Aorta (tissue), 5 donors: Measurements from ENCODE around the gene SIGLEC7. TPM values are rescaled to one million over a fixed set of nuclear protein-coding genes. Genes with fewer than 3 reads are reported as not detected.

ENCODE experiments used
- ATAC-seq: fragments of 200-7000 bp; cut with Tn5 transposase; one replicate; pipeline ENCODE4 v1.9.1; 2022; ENCODE audit warnings: moderate library complexity; ENCODE audit not compliant: low FRiP score
- DNase-seq, 2 donors: peaks; one replicate each; pipeline ENCODE4 v3.0.0-alpha.2; 2020
- H3K27ac ChIP-seq, 2 donors: one replicate each; pipeline ENCODE4 v1.5.1; 2013; ENCODE audit warnings: low read length in 2 of 2, mild to moderate bottlenecking in 2 of 2, moderate library complexity in 2 of 2, control low read depth in 1 of 2, inconsistent platforms in 1 of 2, low read depth in 1 of 2
- H3K27me3 ChIP-seq, 2 donors: one replicate each; pipeline ENCODE4 v1.6.1; 2013; ENCODE audit warnings: control low read depth in 1 of 2, low read length in 1 of 2, mild to moderate bottlenecking in 1 of 2, moderate library complexity in 1 of 2; ENCODE audit not compliant: insufficient read depth in 2 of 2, control insufficient read depth in 1 of 2
- H3K36me3 ChIP-seq, 2 donors: one replicate each; pipeline ENCODE4 v1.6.1; 2013; ENCODE audit warnings: control low read depth in 1 of 2, low read length in 1 of 2, mild to moderate bottlenecking in 1 of 2; ENCODE audit not compliant: insufficient read depth in 2 of 2, control insufficient read depth in 1 of 2
- H3K4me1 ChIP-seq, 2 donors: one replicate each; pipeline ENCODE4 v1.6.1; 2013; ENCODE audit warnings: low read length in 2 of 2, control low read depth in 1 of 2, mild to moderate bottlenecking in 1 of 2, moderate library complexity in 1 of 2; ENCODE audit not compliant: insufficient read depth in 2 of 2, control insufficient read depth in 1 of 2
- H3K4me3 ChIP-seq, 2 donors: one replicate each; pipeline ENCODE4 v1.5.1; 2013; ENCODE audit warnings: low read length in 2 of 2, control low read depth in 1 of 2, mild to moderate bottlenecking in 1 of 2
- H3K9me3 ChIP-seq: one replicate; pipeline ENCODE4 v1.6.1; 2013; ENCODE audit warnings: mild to moderate bottlenecking, low read length; ENCODE audit not compliant: control insufficient read depth
- WGBS, 2 donors: extraction: QIAGEN DNeasy Blood & Tissue Kit; methylation state at CpG; one replicate each; pipeline ENCODE4 v1.1.7; 2013; 5-methylcytosine and 5-hydroxymethylcytosine counted together
- intact Hi-C, 2 donors: fragments of 100-400 bp; cut with DNase I; formaldehyde crosslinking; loops; one replicate each; pipeline versions ENCODE4 v1.14.2 to v1.15.0; 2022
- polyA plus RNA-seq, 2 donors: library from polyadenylated mRNA; stranded (reverse); fragments of 200-250 nt; gene quantifications; one replicate each; pipeline ENCODE4 v1.2.3, GENCODE V29; 2013
- total RNA-seq, 2 donors: library from RNA; stranded (reverse); fragmentation: NEBNext Ultra II Directional; extraction: Animal tissue kit (Norgen Biotek cat#: 25700); gene quantifications; one replicate each; pipeline ENCODE4 v1.2.1, GENCODE V29; 2021
- donor health status: healthy with polysubstance abuse.
- donor health status: Bipolar disorder and iron deficiency.
- donor health status: DM: no; HTN: no; CAD: no.
- donor health status: DM: no; HTN: no; CAD: no.
- donor health status: DM: yes; HTN: yes; CAD: no.

The SIGLEC7 gene
- total and polyA plus RNA-seq, 4 donors, result 0.97 to 4.5 (median 2.7) TPM

DNA sequence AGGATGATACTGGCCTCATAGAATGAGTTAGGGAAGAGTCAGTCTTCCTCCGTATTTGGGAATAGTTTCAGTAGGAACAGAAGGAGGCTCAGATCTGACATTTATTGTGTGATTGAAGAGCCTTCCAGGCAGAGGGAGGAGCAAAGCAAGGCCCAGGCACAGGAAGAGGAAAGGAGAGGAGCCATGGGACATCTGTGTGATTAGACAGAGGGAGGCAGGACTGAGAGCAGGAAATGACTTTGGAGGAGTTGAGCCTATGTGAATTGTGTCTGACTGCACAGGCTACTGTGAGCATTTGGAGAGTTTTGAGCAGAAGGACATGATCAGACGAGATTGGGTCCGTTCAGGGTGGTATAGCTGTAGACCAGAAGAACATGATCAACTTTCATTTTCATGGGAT, 8.5 kb downstream of the SIGLEC7 start:
- Histone ChIP-seq H3K36me3 (no peaks in the 10 kb centered on the region), H3K4me3 (no peak overlapping the region), H3K9me3 (peaks cover 2% of the 10 kb centered on the region), H3K27ac (no peak overlapping the region), H3K4me1 (no peaks in the 10 kb centered on the region), H3K27me3 (no peaks in the 10 kb centered on the region)
- 67 to 82% methylated on average over 3 of the region's 3 CpGs for WGBS, 2 donors
- intact Hi-C loops, result no loop called here
- DNase-seq, result no peak
- no peak for ATAC-seq

DNA sequence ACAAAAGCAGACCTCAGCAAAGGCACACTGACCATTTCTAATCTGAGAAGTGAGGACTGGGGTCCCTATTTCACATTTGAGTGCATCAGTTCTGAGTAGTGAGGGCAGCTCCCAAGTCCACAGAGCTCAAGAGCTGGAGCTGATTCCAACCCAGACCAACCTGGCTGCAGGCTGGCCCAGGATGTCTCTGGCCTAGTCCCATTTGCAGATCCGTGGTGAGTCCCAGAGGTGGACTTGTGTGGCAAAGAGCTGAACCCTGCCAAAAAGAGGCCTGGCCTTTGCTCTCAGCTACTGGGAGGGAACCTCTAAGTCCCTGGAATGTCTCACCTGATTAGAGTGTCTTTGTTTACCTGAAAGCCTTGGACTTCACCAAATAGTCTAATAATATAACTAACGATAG, 14.6 kb downstream of the SIGLEC7 start:
- 47 to 58% methylated on average over 2 of the region's 2 CpGs for WGBS, 2 donors
- Histone ChIP-seq H3K36me3 (no peaks in the 10 kb centered on the region), H3K9me3 (peaks cover under 1% of the 10 kb centered on the region), H3K27ac (no peak overlapping the region), H3K27me3 (no peaks in the 10 kb centered on the region), H3K4me3 (no peak overlapping the region), H3K4me1 (no peaks in the 10 kb centered on the region)
- ATAC-seq, result no peak
- intact Hi-C loops, result no loop called here
- DNase-seq, result no peak

DNA sequence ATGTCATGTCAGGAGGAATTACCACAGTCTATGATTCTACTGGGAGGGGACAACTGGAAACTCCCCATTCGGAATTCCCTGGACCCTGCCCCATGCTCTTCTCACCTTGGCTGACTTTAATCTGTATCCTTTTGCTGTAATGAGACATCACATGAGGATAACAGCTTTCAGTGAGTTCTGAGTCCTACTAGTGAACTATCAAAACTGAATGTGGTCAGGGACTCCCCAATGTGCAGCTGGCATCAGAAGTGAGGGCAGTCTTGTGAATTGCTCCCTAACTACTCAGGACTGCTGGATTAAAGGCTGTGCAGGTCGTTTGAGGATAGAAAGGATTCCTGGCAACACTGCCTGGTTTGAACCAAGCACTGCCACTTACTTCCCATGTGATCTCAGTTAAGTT, 15.2 kb downstream of the SIGLEC7 start:
- Histone ChIP-seq H3K9me3 (no peaks in the 10 kb centered on the region), H3K4me1 (no peaks in the 10 kb centered on the region), H3K27me3 (no peaks in the 10 kb centered on the region), H3K36me3 (no peaks in the 10 kb centered on the region), H3K27ac (no peak overlapping the region), H3K4me3 (no peak overlapping the region)
- intact Hi-C loops, result no loop called here
- WGBS, 2 donors, result 38 to 46% methylated on average over 2 of the region's 2 CpGs
- DNase-seq (no peak), ATAC-seq (no peak)

DNA sequence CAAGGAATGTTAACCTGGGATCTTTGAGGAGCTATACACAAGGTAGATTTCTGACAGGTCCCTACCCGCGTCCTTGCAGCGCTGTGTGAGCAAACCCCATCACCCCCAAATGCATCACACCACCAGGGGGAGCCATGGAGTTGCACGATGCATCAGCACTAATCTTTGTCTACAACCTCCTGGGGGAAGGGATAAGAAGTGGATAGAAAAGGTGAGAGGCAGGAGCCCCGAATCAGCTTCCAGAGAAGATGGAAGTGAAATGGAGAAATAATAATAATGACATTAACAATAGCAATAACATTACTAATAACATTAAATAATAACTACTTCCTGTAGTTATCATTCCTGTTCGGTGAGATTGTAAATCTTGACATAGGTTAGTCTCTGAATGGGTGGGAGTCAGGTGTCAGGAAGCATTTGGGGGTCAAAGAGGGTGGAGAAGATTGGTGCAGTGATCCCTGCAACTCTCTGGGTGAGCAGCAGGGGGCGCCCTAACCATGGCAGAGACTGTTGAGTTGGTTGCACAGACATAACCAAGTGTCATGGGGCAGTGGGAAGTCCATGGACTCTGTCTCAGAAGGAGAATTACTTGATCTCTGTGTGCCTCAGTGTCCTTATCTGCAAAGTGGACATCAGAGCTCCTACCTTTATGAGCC, 16.5 kb downstream of the SIGLEC7 start:
- intact Hi-C loops, result no loop called here
- 43 to 47% methylated on average over 7 of the region's 7 CpGs for WGBS, 2 donors
- no peak for ATAC-seq
- H3K27ac ChIP-seq, result no peak overlapping the region
- no peaks in the 10 kb centered on the region for H3K4me1 ChIP-seq
- peak in 1 of 2 donors; percentile 75 for DNase-seq
- H3K9me3 ChIP-seq, result no peaks in the 10 kb centered on the region
- no peaks in the 10 kb centered on the region for H3K36me3 ChIP-seq
- no peaks in the 10 kb centered on the region for H3K27me3 ChIP-seq
- H3K4me3 ChIP-seq, result no peak overlapping the region

DNA sequence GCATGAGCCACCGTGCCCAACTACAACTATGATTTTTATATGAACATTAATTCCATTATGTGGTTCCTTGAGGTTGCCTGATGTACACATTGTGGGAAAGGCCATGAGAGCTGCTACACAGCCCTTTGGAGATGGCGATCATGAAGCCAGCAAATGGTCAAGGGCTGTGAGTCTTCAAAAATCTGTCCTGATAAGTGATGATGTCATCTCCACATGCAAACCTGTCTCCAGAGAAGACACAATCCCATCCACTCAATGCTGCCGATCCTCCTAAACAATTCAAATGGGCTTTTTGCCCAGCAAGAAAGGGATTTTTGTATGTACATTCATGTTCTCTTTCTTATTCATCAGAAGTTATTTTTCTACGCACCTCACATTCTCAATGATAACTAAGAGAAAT, 17.6 kb downstream of the SIGLEC7 start:
- Histone ChIP-seq H3K27ac (no peak overlapping the region), H3K36me3 (no peaks in the 10 kb centered on the region), H3K9me3 (no peaks in the 10 kb centered on the region), H3K4me3 (no peak overlapping the region), H3K27me3 (no peaks in the 10 kb centered on the region), H3K4me1 (no peaks in the 10 kb centered on the region)
- intact Hi-C loops, result no loop called here
- ATAC-seq, result no peak
- no peak for DNase-seq
- WGBS, 2 donors, result 76 to 80% methylated on average over 4 of the region's 4 CpGs

DNA sequence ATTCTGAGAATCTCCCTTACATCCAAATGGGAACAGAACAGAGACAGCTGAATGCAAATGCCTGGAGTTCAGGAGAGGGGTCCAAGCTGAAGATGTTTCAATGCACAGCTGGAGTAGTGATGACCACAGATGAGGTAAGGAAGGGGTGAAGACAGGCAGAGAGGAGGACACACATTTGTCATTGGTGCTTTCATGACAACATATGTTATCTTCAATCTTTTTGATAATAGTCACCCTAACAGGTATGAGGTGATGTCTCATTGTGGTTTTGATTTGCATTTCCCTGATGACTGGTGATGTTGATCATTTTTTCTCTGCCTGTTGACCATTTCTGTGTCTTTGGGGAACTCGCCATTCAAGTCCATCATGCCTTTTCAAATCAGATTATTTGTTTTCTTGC, 19.2 kb downstream of the SIGLEC7 start:
- no peak overlapping the region for H3K27ac ChIP-seq
- ATAC-seq (no peak), DNase-seq (no peak)
- intact Hi-C loops, result no loop called here
- no peaks in the 10 kb centered on the region for H3K27me3 ChIP-seq
- 69 to 78% methylated on average over 1 of the region's 1 CpG for WGBS, 2 donors
- no peaks in the 10 kb centered on the region for H3K36me3 ChIP-seq
- no peaks in the 10 kb centered on the region for H3K9me3 ChIP-seq
- H3K4me3 ChIP-seq, result no peak overlapping the region
- H3K4me1 ChIP-seq, result no peaks in the 10 kb centered on the region

DNA sequence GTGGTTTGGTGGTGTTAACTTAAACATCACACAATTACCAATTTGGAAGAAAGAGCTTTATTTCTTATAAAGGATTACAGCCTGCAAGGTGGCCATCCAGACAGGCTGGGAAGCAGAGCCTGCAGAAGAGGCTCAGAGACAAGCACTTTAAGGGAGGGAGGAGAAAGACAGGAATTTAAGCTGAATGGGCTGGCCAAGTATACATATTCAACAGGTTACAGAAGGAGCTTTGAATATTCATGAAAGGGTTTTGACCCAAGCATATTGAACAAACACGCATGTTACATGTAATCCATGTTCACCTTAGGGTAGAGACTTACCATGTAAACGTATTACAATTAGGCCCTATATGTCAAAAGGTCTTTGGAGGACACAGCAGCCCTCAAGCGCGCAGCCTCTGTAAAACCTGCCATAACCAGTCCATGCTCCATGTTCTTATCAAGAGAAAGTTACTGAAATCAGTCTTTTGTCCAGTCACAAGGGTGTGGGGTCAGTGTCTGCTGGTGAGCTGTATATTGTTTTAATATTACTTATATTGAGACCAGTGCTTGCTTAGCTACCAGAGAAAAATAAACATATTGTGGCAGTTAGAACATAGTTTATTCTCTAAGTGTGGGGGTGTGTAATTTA, 19.9 kb downstream of the SIGLEC7 start:
- no peak for DNase-seq
- Histone ChIP-seq H3K9me3 (no peaks in the 10 kb centered on the region), H3K27me3 (no peaks in the 10 kb centered on the region), H3K27ac (no peak overlapping the region), H3K4me3 (no peak overlapping the region), H3K36me3 (no peaks in the 10 kb centered on the region), H3K4me1 (no peaks in the 10 kb centered on the region)
- ATAC-seq, result no peak
- 77 to 78% methylated on average over 4 of the region's 4 CpGs for WGBS, 2 donors
- intact Hi-C loops, result no loop called here

DNA sequence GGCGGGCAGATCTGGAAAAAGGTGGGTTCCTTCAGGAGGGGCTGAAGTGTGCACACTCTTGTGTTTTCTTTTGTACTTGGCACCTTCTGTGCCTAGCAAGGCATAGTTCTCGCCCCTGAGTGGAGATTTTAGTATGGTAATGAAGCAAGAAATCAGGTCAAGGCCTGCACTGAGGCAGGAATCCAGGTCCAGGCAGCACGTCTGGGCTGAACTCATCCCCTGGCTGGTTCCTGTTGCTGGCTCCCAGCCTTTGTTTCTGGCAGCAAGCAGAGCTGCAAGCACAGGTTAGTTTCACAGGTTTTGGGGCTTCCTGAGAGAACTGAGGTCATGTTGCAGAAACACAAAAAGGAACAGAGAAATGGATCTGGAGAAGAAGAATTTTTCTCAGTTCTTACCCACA, 21.2 kb downstream of the SIGLEC7 start:
- no peak for DNase-seq
- WGBS, 2 donors, result 50 to 54% methylated on average over 3 of the region's 3 CpGs
- no peaks in the 10 kb centered on the region for H3K36me3 ChIP-seq
- H3K27ac ChIP-seq, result no peak overlapping the region
- ATAC-seq, result no peak
- H3K27me3 ChIP-seq, result no peaks in the 10 kb centered on the region
- H3K4me3 ChIP-seq, result no peak overlapping the region
- no peaks in the 10 kb centered on the region for H3K4me1 ChIP-seq
- H3K9me3 ChIP-seq, result no peaks in the 10 kb centered on the region
- intact Hi-C loops, result no loop called here

DNA sequence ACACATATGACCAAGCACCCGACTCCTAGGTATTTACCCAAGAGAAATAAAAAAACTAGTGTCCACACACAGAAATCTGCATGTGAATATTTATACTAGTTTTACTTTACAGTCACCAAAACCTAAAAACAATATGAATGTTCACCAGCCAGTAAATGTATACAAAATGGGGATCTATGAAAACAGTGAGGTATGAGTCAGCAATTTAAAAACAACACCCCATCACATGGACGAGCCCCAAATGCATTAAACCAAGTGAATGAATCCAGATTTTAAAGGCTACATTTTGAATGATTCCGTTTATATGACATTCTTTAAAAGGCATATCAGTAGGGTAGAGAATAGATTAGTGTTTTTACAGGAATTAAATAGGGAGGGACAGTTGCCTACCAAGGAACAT, 22.1 kb downstream of the SIGLEC7 start:
- Histone ChIP-seq H3K4me1 (no peaks in the 10 kb centered on the region), H3K4me3 (no peak overlapping the region), H3K27ac (no peak overlapping the region), H3K9me3 (no peaks in the 10 kb centered on the region), H3K36me3 (no peaks in the 10 kb centered on the region), H3K27me3 (no peaks in the 10 kb centered on the region)
- 53 to 54% methylated on average over 3 of the region's 3 CpGs for WGBS, 2 donors
- intact Hi-C loops, result no loop called here
- no peak for ATAC-seq
- no peak for DNase-seq
